Effector memory CD8-positive, alpha-beta T cell (primary cell): Measurements from ENCODE around the gene KIAA0232.
"Not testable (repeated sequence)": the region's sequence is repeated elsewhere in the genome, so short reads cannot be mapped to it uniquely, and the experiment has no call there.

Source experiments
- ATAC-seq: fragments of 150-1000 bp; cut with Tn5 transposase; replicated peaks from 2 replicates; pipeline ENCODE4 v1.10.0; 2021; ENCODE audit warnings: mild to moderate bottlenecking, moderate library complexity
- DNase-seq, 3 experiments: peaks; one replicate each; pipeline ENCODE4 v3.0.0; 2021
- H3K27ac Mint-ChIP-seq, 2 donors: one replicate each; pipeline ENCODE4 v1.8.0; 2022; ENCODE audit warnings: mild to moderate bottlenecking in 2 of 2, mixed read lengths in 2 of 2, moderate library complexity in 2 of 2
- H3K27me3 Mint-ChIP-seq, 2 donors: one replicate each; pipeline ENCODE4 v1.8.0; 2022; ENCODE audit warnings: mixed read lengths in 2 of 2
- H3K36me3 Mint-ChIP-seq: one replicate; pipeline ENCODE4 v1.8.0; 2022; ENCODE audit warnings: mild to moderate bottlenecking, moderate library complexity, mixed read lengths; ENCODE audit not compliant: insufficient read depth
- H3K4me1 Mint-ChIP-seq, 2 donors: one replicate each; pipeline ENCODE4 v1.8.0; 2022; ENCODE audit warnings: low read depth in 2 of 2, mixed read lengths in 2 of 2
- H3K4me3 Mint-ChIP-seq, 2 donors: one replicate each; pipeline ENCODE4 v1.8.0; 2022; ENCODE audit warnings: mild to moderate bottlenecking in 2 of 2, mixed read lengths in 2 of 2, moderate library complexity in 2 of 2
- H3K9me3 Mint-ChIP-seq, 2 donors: one replicate each; pipeline ENCODE4 v1.8.0; 2022; ENCODE audit warnings: mixed read lengths in 2 of 2

The KIAA0232 gene

GRCh38 chr4:6791796-6792195 lies 9.3 kb downstream of the KIAA0232 start:
- DNase-seq, ATAC-seq, H3K27me3 Mint-ChIP-seq, H3K9me3 Mint-ChIP-seq: not testable (repeated sequence)
- Mint-ChIP-seq H3K4me3 (peak overlapping the region; percentile 11 to 23), H3K36me3 (peaks cover 42% of the 10 kb centered on the region), H3K4me1 (peaks cover 54 to 62% of the 10 kb centered on the region in 2 donors), H3K27ac (peak overlapping the region in 1 of 2 donors; percentile 27)

GRCh38 chr4:6794189-6794588 lies 11.7 kb downstream of the KIAA0232 start:
- DNase-seq, result no peak
- no peaks in the 10 kb centered on the region for H3K27me3 Mint-ChIP-seq
- ATAC-seq, result no peak
- peaks cover 49 to 65% of the 10 kb centered on the region in 2 donors for H3K4me1 Mint-ChIP-seq
- H3K9me3 Mint-ChIP-seq, result no peaks in the 10 kb centered on the region
- peak overlapping the region in 1 of 2 donors; percentile 35 for H3K4me3 Mint-ChIP-seq
- peaks cover 29% of the 10 kb centered on the region for H3K36me3 Mint-ChIP-seq
- peak overlapping the region; percentile 8 to 41 for H3K27ac Mint-ChIP-seq

- no peaks in the 10 kb centered on the region for H3K27me3 Mint-ChIP-seq
- DNase-seq, result no peak
- H3K36me3 Mint-ChIP-seq, result peaks cover 19% of the 10 kb centered on the region
- no peak overlapping the region for H3K4me3 Mint-ChIP-seq
- H3K9me3 Mint-ChIP-seq, result no peaks in the 10 kb centered on the region
- ATAC-seq, result no peak
- H3K27ac Mint-ChIP-seq, result peak overlapping the region in 1 of 2 donors; percentile 61
- peaks cover 49 to 67% of the 10 kb centered on the region in 2 donors for H3K4me1 Mint-ChIP-seq
Measured at GRCh38 chr4:6795821-6796220, 13.3 kb downstream of the KIAA0232 start.

GRCh38 chr4:6797368-6797767 lies 14.8 kb downstream of the KIAA0232 start:
- peak overlapping the region; percentile 61 to 75 for H3K27ac Mint-ChIP-seq
- not testable (repeated sequence) for H3K9me3 Mint-ChIP-seq, ATAC-seq, H3K4me3 Mint-ChIP-seq, H3K27me3 Mint-ChIP-seq, DNase-seq
- H3K4me1 Mint-ChIP-seq, result peaks cover 48 to 63% of the 10 kb centered on the region in 2 donors
- peaks cover 17% of the 10 kb centered on the region for H3K36me3 Mint-ChIP-seq

GRCh38 chr4:6799091-6799490 lies 16.6 kb downstream of the KIAA0232 start:
- H3K4me3 Mint-ChIP-seq, result no peak overlapping the region

GRCh38 chr4:6802025-6802424 lies 19.5 kb downstream of the KIAA0232 start:
- no peak overlapping the region for H3K4me3 Mint-ChIP-seq
- H3K27ac Mint-ChIP-seq, result no peak overlapping the region
- ATAC-seq (no peak), DNase-seq (no peak)
- H3K27me3 Mint-ChIP-seq, result no peaks in the 10 kb centered on the region
- H3K9me3 Mint-ChIP-seq, result no peaks in the 10 kb centered on the region
- H3K36me3 Mint-ChIP-seq, result peaks cover 2% of the 10 kb centered on the region
- H3K4me1 Mint-ChIP-seq, result peaks cover 29 to 47% of the 10 kb centered on the region in 2 donors

More at GRCh38 chr4:6799091-6799490, 16.6 kb downstream of the KIAA0232 start:
- H3K9me3 Mint-ChIP-seq, result no peaks in the 10 kb centered on the region
- H3K36me3 Mint-ChIP-seq, result peaks cover 10% of the 10 kb centered on the region
- H3K27me3 Mint-ChIP-seq, result no peaks in the 10 kb centered on the region
- no peak for DNase-seq
- H3K4me1 Mint-ChIP-seq, result peaks cover 42 to 61% of the 10 kb centered on the region in 2 donors
- no peak for ATAC-seq
- no peak overlapping the region for H3K27ac Mint-ChIP-seq

- no peak for DNase-seq
- Mint-ChIP-seq H3K4me3 (peak overlapping the region in 1 of 2 donors; percentile 1), H3K27ac (peak overlapping the region in 1 of 2 donors; percentile 2), H3K4me1 (peaks cover 29 to 45% of the 10 kb centered on the region in 2 donors), H3K36me3 (peaks cover 2% of the 10 kb centered on the region), H3K27me3 (no peaks in the 10 kb centered on the region), H3K9me3 (no peaks in the 10 kb centered on the region)
- ATAC-seq, result no peak
Measured at GRCh38 chr4:6802626-6803025, 20.1 kb downstream of the KIAA0232 start.

DNA sequence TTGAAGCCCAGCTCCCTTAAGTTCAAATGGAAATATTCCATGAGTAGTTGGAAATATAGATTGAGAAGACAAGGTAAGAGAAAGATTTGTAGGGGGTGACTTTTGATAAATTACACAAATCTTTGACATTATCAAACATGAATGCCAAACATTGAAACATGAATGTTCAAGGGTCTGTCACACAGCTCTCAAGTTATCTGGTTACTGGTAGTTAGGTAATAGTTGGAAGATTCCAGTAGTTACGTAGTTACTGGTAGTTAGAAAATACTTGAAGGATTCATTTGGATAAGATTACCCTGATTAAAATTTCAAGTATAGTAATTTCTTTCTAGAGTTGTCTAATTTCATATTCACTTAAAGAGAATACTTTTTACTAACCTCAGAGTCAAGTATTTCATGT lies 20.7 kb downstream of the KIAA0232 start:
- ATAC-seq, result no peak
- Mint-ChIP-seq H3K27ac (no peak overlapping the region), H3K36me3 (peaks cover 2% of the 10 kb centered on the region), H3K4me3 (no peak overlapping the region), H3K27me3 (no peaks in the 10 kb centered on the region), H3K9me3 (no peaks in the 10 kb centered on the region), H3K4me1 (peaks cover 29 to 42% of the 10 kb centered on the region in 2 donors)
- DNase-seq, result no peak

DNA sequence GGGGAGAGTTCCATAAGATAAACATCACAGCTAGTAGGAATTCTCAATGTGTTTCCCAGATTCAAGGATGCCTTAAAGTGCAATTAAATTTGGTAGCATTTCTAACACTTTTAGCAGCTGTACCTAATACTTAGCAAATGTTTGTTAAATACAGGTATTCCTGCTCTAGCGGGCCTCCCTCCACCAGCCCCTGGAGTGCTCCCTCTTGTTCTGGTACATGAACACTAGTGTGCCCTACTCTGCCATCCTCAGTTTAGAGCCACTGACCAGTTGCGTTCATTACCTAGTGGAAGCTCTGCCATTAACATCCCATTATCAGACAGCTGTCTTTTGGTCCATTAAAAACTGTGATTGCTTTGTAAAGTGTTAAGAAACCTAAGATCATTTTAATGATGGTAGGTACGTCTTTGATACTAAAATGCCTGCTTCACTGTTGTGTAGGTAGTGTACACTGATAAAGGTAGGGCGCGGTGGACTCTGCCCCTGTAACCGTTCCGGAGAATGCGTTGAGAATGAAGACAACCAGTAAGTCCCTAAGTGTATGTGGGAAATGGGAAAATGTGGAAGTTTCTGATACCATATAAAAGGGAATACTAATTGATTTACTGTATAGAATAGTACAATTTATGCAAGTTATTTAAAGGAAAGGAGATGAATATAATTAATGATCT lies 21.7 kb downstream of the KIAA0232 start:
- ATAC-seq (no peak), DNase-seq (no peak)
- no peaks in the 10 kb centered on the region for H3K27me3 Mint-ChIP-seq
- H3K4me3 Mint-ChIP-seq, result no peak overlapping the region
- no peaks in the 10 kb centered on the region for H3K9me3 Mint-ChIP-seq
- peaks cover 26 to 41% of the 10 kb centered on the region in 2 donors for H3K4me1 Mint-ChIP-seq
- H3K27ac Mint-ChIP-seq, result peak overlapping the region in 1 of 2 donors; percentile 2
- H3K36me3 Mint-ChIP-seq, result peaks cover 3% of the 10 kb centered on the region

DNA sequence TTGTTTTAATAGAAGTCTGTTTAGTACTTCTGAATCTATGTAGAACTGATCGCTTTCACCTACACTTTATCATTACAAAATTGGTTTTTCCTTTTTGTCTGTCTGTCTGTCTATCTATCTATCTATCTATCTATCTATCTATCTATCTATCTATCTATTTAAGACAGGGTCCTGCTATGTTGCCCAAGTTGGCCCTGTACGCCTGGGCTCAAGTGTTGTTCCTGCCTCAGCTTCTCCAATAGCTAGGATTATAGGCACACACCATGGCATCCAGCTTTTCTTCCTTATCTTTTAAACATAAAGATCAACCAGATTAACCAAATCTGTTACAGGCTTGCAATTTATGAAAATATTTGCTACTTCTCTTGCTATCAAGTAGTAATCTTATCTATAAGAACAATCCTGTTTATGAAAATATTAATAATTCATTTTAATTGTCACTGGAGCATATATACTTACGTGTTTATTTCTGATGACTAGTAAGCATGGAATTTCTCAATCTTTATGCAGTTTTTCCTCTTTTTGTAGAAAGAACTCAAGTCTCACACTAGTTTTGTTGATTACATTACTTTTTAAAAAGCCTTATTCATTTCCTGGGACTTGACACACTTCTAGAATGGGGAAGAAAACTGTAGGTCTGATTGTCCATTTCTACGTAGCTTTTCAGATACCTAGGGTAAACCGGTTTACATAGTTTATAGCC lies 24.5 kb downstream of the KIAA0232 start:
- Mint-ChIP-seq H3K27me3 (no peaks in the 10 kb centered on the region), H3K27ac (no peak overlapping the region), H3K4me3 (no peak overlapping the region), H3K9me3 (no peaks in the 10 kb centered on the region), H3K4me1 (peaks cover 29 to 49% of the 10 kb centered on the region in 2 donors), H3K36me3 (peaks cover 3% of the 10 kb centered on the region)
- no peak for ATAC-seq
- no peak for DNase-seq

DNA sequence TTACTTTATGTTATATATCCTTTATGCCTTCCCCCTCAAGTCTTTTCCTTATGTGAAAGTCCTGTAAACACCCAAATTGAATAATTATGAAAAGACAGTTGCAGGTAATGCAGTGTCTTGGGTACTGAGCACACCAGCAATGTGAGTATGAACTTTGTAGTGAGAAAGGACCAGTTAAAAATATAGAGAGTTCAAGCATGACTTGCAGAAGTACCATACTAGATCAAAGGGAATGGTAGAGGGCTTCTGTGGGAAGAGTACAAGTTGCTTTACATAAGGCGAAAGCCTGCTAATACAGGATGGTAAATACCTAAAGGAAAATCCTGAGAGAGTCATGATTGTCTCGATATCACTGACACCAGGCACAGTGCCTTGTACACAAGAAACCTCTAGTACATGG lies 25.7 kb downstream of the KIAA0232 start:
- Mint-ChIP-seq H3K27me3 (no peaks in the 10 kb centered on the region), H3K4me1 (peaks cover 26 to 40% of the 10 kb centered on the region in 2 donors), H3K36me3 (peaks cover 3% of the 10 kb centered on the region), H3K4me3 (no peak overlapping the region), H3K27ac (peak overlapping the region in 1 of 2 donors; percentile 67), H3K9me3 (no peaks in the 10 kb centered on the region)
- ATAC-seq (no peak), DNase-seq (no peak)

DNA sequence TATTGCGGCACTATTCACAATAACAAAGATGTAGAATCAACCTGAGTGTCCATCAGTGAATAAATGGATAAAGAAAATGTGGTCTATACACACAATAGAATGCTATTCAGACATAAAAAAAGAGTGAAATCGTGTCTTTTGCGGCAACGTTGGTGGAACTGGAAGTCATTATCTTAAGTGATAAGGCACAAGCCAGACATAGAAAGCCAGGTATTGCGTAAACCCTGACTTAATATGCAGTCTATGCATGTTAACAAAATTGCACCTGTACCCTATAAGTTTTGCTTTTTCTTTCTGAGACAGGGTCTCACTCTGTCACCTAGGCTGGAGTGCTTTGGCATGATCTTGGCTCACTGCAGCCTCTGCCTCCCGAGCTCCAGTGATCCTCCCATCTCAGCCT lies 28.6 kb downstream of the KIAA0232 start:
- ATAC-seq, result no peak
- Mint-ChIP-seq H3K27me3 (no peaks in the 10 kb centered on the region), H3K9me3 (no peaks in the 10 kb centered on the region), H3K4me1 (peaks cover 29 to 47% of the 10 kb centered on the region in 2 donors), H3K36me3 (peaks cover 3% of the 10 kb centered on the region), H3K4me3 (no peak overlapping the region), H3K27ac (peak overlapping the region in 1 of 2 donors; percentile 15)
- no peak for DNase-seq

DNA sequence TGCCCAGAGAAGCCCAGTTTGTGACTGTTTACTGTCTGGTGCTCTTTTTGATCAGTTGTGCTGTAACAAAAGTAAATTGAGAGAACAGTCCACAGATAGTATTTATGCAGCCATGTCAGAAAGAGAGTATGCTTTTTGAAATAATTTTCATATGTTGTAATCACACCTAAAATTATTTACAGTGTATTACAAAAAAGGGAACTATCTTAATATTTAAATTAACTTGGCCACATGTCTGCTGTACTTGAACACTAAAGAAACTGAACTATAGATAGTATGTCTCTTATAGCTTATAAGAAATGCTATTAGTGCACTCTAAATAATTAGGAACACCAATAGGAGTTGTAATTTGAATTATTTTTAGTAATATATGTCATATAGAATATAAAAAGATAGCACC lies 30.2 kb downstream of the KIAA0232 start:
- Mint-ChIP-seq H3K27me3 (no peaks in the 10 kb centered on the region), H3K36me3 (peaks cover 6% of the 10 kb centered on the region), H3K4me3 (no peak overlapping the region), H3K4me1 (peaks cover 29 to 51% of the 10 kb centered on the region in 2 donors), H3K27ac (no peak overlapping the region), H3K9me3 (no peaks in the 10 kb centered on the region)
- no peak for ATAC-seq
- DNase-seq, result no peak

DNA sequence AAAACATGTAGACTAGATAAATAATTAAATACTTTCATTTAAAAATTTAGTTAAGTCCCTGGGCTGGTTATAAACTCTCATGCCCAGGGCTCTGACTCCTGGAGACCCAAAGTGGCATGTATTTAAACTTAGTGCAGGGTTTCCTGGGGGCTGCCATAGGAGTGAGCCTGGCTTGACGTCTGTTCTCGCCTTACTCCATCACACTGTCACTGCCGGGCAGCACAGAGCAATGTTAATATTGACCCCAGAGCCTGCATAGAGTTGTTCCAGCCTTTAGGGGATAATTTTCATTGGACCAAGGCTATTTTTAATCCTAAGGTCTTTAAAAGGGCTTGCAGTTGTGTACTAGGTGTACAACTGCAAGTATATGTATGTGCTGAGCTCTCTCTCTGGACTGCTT lies 31.2 kb downstream of the KIAA0232 start:
- DNase-seq (no peak), ATAC-seq (no peak)
- Mint-ChIP-seq H3K4me3 (no peak overlapping the region), H3K27ac (peak overlapping the region in 1 of 2 donors; percentile 84), H3K4me1 (peaks cover 27 to 44% of the 10 kb centered on the region in 2 donors), H3K9me3 (no peaks in the 10 kb centered on the region), H3K27me3 (no peaks in the 10 kb centered on the region), H3K36me3 (peaks cover 6% of the 10 kb centered on the region)
